SHP77 (cell line): Measurements from ENCODE around the gene ADCY9.

Experiments used
- DNase-seq, 2 experiments: peaks; one replicate each; lab custom pipeline; 2025; lab: John Stamatoyannopoulos, UW

The ADCY9 gene

DNA sequence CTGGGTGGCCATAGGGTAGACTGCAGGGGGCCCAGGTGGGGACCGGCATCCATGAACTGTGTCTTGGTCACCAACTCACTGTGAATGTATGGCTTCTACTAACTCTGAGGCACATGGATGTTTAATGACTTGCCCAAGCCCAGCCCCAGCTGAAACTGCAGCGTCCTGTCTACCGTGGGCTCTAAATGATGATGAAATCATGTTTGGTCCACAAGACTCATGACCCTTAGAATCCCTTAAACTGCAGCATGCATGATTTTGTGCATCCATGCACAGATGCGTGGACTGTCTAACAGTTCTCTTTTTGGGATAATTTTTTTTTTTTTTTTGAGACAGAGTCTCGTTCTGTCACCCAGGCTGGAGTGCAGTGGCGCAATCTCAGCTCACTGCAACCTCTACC is 203.3 kb downstream of the ADCY9 start:
- DNase-seq: no peak
